ENCODE measurements around the gene RASSF5.

Gene RASSF5

GRCh38 chr1:206504363-206504713 lies 3.0 kb upstream of the RASSF5 start:
- no peak overlapping the region for H2AFZ ChIP-seq (ENCODE audit: low read depth, low read length)
- H3K4me1 ChIP-seq (ENCODE audit: insufficient read depth, low read length) = no peaks in the 10 kb centered on the region
- H3K27me3 ChIP-seq (ENCODE audit: insufficient read depth, low read length, poor library complexity) = peaks cover 2% of the 10 kb centered on the region
- no peaks in the 10 kb centered on the region for H3K36me3 ChIP-seq (ENCODE audit: insufficient read depth, low read length)
- no peak overlapping the region for H3K9ac ChIP-seq (ENCODE audit: low read depth, low read length)
- H3K27ac ChIP-seq (ENCODE audit: low read length) = no peak overlapping the region
- no peak for TF ChIP-seq EZH2 (IDR thresholded peaks at IDR 0.05; ENCODE audit: borderline replicate concordance, low read depth, low read length, severe bottlenecking)
- TF ChIP-seq CTCF (IDR thresholded peaks at IDR 0.05; ENCODE audit: borderline replicate concordance, extremely low read depth, low read length, poor library complexity, severe bottlenecking) = no peak
- H3K79me2 ChIP-seq (ENCODE audit: insufficient read depth, low read length) = no peaks in the 10 kb centered on the region
- no peak overlapping the region for H3K4me3 ChIP-seq (ENCODE audit: low read depth in 1 of 2, low read length in 2 of 2)
- DNase-seq (no peak), ATAC-seq (ENCODE audit: insufficient read depth, low read depth) (no peak)
- H3K4me2 ChIP-seq (ENCODE audit: insufficient read depth, low read length) = no peak overlapping the region
- no peaks in the 10 kb centered on the region for H4K20me1 ChIP-seq (ENCODE audit: insufficient read depth, low read length)
- no peaks in the 10 kb centered on the region for H3K9me3 ChIP-seq (ENCODE audit: insufficient read depth, low read length, severe bottlenecking)

GRCh38 chr1:206505702-206506355 lies 1.5 kb upstream of the RASSF5 start:
- H3K27ac ChIP-seq (ENCODE audit: low read length) = no peak overlapping the region

GRCh38 chr1:206506405-206507283 lies 687 bp upstream of the RASSF5 start:
- Histone ChIP-seq H4K20me1 (ENCODE audit: insufficient read depth, low read length) (no peaks in the 10 kb centered on the region), H3K4me2 (ENCODE audit: insufficient read depth, low read length) (no peak overlapping the region), H3K27me3 (ENCODE audit: insufficient read depth, low read length, poor library complexity) (peaks cover 4% of the 10 kb centered on the region), H3K27ac (ENCODE audit: low read length) (no peak overlapping the region), H2AFZ (ENCODE audit: low read depth, low read length) (no peak overlapping the region), H3K79me2 (ENCODE audit: insufficient read depth, low read length) (no peaks in the 10 kb centered on the region), H3K4me1 (ENCODE audit: insufficient read depth, low read length) (no peaks in the 10 kb centered on the region), H3K9me3 (ENCODE audit: insufficient read depth, low read length, severe bottlenecking) (no peaks in the 10 kb centered on the region), H3K4me3 (ENCODE audit: low read depth in 1 of 2, low read length in 2 of 2) (no peak overlapping the region), H3K36me3 (ENCODE audit: insufficient read depth, low read length) (no peaks in the 10 kb centered on the region), H3K9ac (ENCODE audit: low read depth, low read length) (no peak overlapping the region)
- DNase-seq (no peak), ATAC-seq (ENCODE audit: insufficient read depth, low read depth) (no peak)
- TF ChIP-seq CTCF (IDR thresholded peaks at IDR 0.05; ENCODE audit: borderline replicate concordance, extremely low read depth, low read length, poor library complexity, severe bottlenecking) = no peak
- no peak for TF ChIP-seq EZH2 (IDR thresholded peaks at IDR 0.05; ENCODE audit: borderline replicate concordance, low read depth, low read length, severe bottlenecking)

More at GRCh38 chr1:206505702-206506355, 1.5 kb upstream of the RASSF5 start:
- Histone ChIP-seq H3K4me2 (ENCODE audit: insufficient read depth, low read length) (no peak overlapping the region), H3K4me3 (ENCODE audit: low read depth in 1 of 2, low read length in 2 of 2) (no peak overlapping the region), H3K4me1 (ENCODE audit: insufficient read depth, low read length) (no peaks in the 10 kb centered on the region), H4K20me1 (ENCODE audit: insufficient read depth, low read length) (no peaks in the 10 kb centered on the region), H3K9me3 (ENCODE audit: insufficient read depth, low read length, severe bottlenecking) (no peaks in the 10 kb centered on the region), H3K79me2 (ENCODE audit: insufficient read depth, low read length) (no peaks in the 10 kb centered on the region), H2AFZ (ENCODE audit: low read depth, low read length) (no peak overlapping the region), H3K36me3 (ENCODE audit: insufficient read depth, low read length) (no peaks in the 10 kb centered on the region), H3K9ac (ENCODE audit: low read depth, low read length) (no peak overlapping the region), H3K27me3 (ENCODE audit: insufficient read depth, low read length, poor library complexity) (peaks cover 4% of the 10 kb centered on the region)
- DNase-seq (no peak), ATAC-seq (ENCODE audit: insufficient read depth, low read depth) (no peak)
- peak; percentile 42 for TF ChIP-seq CTCF (IDR thresholded peaks at IDR 0.05; ENCODE audit: borderline replicate concordance, extremely low read depth, low read length, poor library complexity, severe bottlenecking)
- TF ChIP-seq EZH2 (IDR thresholded peaks at IDR 0.05; ENCODE audit: borderline replicate concordance, low read depth, low read length, severe bottlenecking) = no peak

Data from DND-41 (cell line).